A549 (cell line): ENCODE data around the gene PRDX2. TPM values are rescaled to one million over a fixed set of nuclear protein-coding genes. Genes with fewer than 3 reads are reported as not detected.

ENCODE experiments used
- ATAC-seq, 2 experiments: fragments of 200-7000 bp in 1 of 2; fragments of >200 bp in 1 of 2; cut with Nextera tagmentation in 1 of 2; cut with Tn5 transposase in 1 of 2; 3 replicates each; pipeline versions ENCODE4 v1.8.0 to v1.9.1; 2018 to 2020; ENCODE audit warnings: mild to moderate bottlenecking in 1 of 2, moderate library complexity in 1 of 2
- CTCF ChIA-PET: fragments of 300-600 bp; sonication (Branson Sonifier 250); formaldehyde crosslinking; extraction: SDS; loops from one replicate; lab custom pipeline; 2021; ENCODE audit warnings: antibody characterized with exemption, inconsistent platforms; lab: Yijun Ruan, JAX
- POLR2A ChIA-PET: fragments of 350-600 bp; formaldehyde crosslinking; extraction: SDS; loops from one replicate; lab custom pipeline; 2021; ENCODE audit warnings: antibody characterized with exemption, inconsistent platforms; lab: Yijun Ruan, JAX
- DNase-seq, 2 experiments: peaks; one replicate each; pipeline versions ENCODE4 v3.0.0 to v3.0.0-alpha.2; 2011 to 2016; ENCODE audit warnings: low read depth in 1 of 2, low spot score in 1 of 2
- FAIRE-seq: peaks from 2 replicates; lab custom pipeline; 2011; peaks lifted over from hg19 to GRCh38; lab: Jason Lieb, UNC
- H3K27ac ChIP-seq, 2 experiments: fragments of >200 bp; sonication (Bioruptor Twin); formaldehyde crosslinking; 3 replicates each; pipeline ENCODE4 v1.5.1; 2016 to 2017
- H3K4me1 ChIP-seq: fragments of >200 bp; sonication (Bioruptor Twin); formaldehyde crosslinking; 3 replicates; pipeline ENCODE4 v1.6.1; 2016
- H3K4me2 ChIP-seq: fragments of >200 bp; sonication (Bioruptor Twin); formaldehyde crosslinking; 3 replicates; pipeline ENCODE4 v1.6.1; 2016
- H3K4me3 ChIP-seq: fragments of >200 bp; sonication (Bioruptor Twin); formaldehyde crosslinking; 3 replicates; pipeline ENCODE4 v1.5.1; 2016
- H3K9me3 ChIP-seq: fragments of >200 bp; sonication (Bioruptor Twin); formaldehyde crosslinking; 3 replicates; pipeline ENCODE4 v1.6.1; 2016
- BHLHE40 ChIP-seq: IDR thresholded peaks from 2 replicates; pipeline ENCODE4 v1.6.1; 2012; ENCODE audit warnings: low read depth, low read length, inconsistent platforms
- CEBPB ChIP-seq, 2 experiments: fragments of >200 bp in 1 of 2; sonication (Bioruptor Twin) in 1 of 2; formaldehyde crosslinking in 1 of 2; IDR thresholded peaks; 2 replicates each; pipeline ENCODE4 v1.6.1; 2012 to 2016
- CTCF ChIP-seq: fragments of >200 bp; sonication (Bioruptor Twin); formaldehyde crosslinking; IDR thresholded peaks from 3 replicates; pipeline ENCODE4 v1.5.1; 2016
- EHMT2 ChIP-seq: fragments of 200-600 bp; sonication (generic); IDR thresholded peaks from 2 replicates; pipeline ENCODE4 v1.6.1; 2016; ENCODE audit warnings: antibody characterized with exemption, low read depth, mild to moderate bottlenecking, moderate library complexity
- ELK1 ChIP-seq: fragments of 150-350 bp; IDR thresholded peaks from 2 replicates; pipeline ENCODE4 v1.6.1; 2014; ENCODE audit warnings: low read depth, mild to moderate bottlenecking, low read length
- FOSB ChIP-seq: fragments of 250-450 bp; sonication (Bioruptor Pico); IDR thresholded peaks from 2 replicates; pipeline ENCODE4 v1.5.0; 2020; ENCODE audit warnings: mild to moderate bottlenecking, moderate library complexity
- FOSL2 ChIP-seq, 2 experiments: fragments of 450-650 bp in 1 of 2; fragments of >200 bp in 1 of 2; sonication (Bioruptor Twin) in 1 of 2; formaldehyde crosslinking; IDR thresholded peaks; 2 replicates each; pipeline versions ENCODE4 v1.5.0 to v1.6.1; 2016 to 2020; ENCODE audit warnings: mild to moderate bottlenecking in 1 of 2, moderate library complexity in 1 of 2
- FOXS1 ChIP-seq: fragments of 250-450 bp; sonication (Bioruptor Pico); IDR thresholded peaks from 2 replicates; pipeline ENCODE4 v1.5.0; 2020; ENCODE audit warnings: mild to moderate bottlenecking, moderate library complexity
- GATA3 ChIP-seq: IDR thresholded peaks from 2 replicates; pipeline ENCODE4 v1.6.1; 2012; ENCODE audit warnings: borderline replicate concordance
- HOXA7 ChIP-seq: fragments of 250-450 bp; sonication (Bioruptor Pico); IDR thresholded peaks from 2 replicates; pipeline ENCODE4 v1.5.0; 2020; ENCODE audit warnings: mild to moderate bottlenecking, moderate library complexity
- HOXB13 ChIP-seq: fragments of 250-450 bp; sonication (Bioruptor Pico); IDR thresholded peaks from 2 replicates; pipeline ENCODE4 v1.5.0; 2020; ENCODE audit warnings: low read depth, mild to moderate bottlenecking, moderate library complexity
- HOXB5 ChIP-seq: fragments of 250-450 bp; sonication (Bioruptor Pico); IDR thresholded peaks from 2 replicates; pipeline ENCODE4 v1.5.0; 2020; ENCODE audit warnings: mild to moderate bottlenecking, moderate library complexity
- JUNB ChIP-seq: fragments of >200 bp; sonication (Bioruptor Twin); formaldehyde crosslinking; IDR thresholded peaks from 2 replicates; pipeline ENCODE4 v1.6.1; 2016
- MAZ ChIP-seq: fragments of 150-350 bp; IDR thresholded peaks from 2 replicates; pipeline ENCODE4 v1.6.1; 2014; ENCODE audit warnings: antibody characterized with exemption, low read depth, low read length, borderline replicate concordance
- MYC ChIP-seq: IDR thresholded peaks from 2 replicates; pipeline ENCODE4 v1.6.1; 2012; ENCODE audit warnings: mild to moderate bottlenecking, inconsistent platforms, low read length, improper control_type of control experiment, borderline replicate concordance
- NFE2L2 ChIP-seq: fragments of 150-350 bp; conservative IDR thresholded peaks from 2 replicates; pipeline ENCODE4 v1.6.1; 2014; ENCODE audit warnings: low read length
- POLR2A ChIP-seq: IDR thresholded peaks from 2 replicates; pipeline ENCODE4 v1.6.1; 2012; ENCODE audit warnings: mild to moderate bottlenecking, low read length
- RAD21 ChIP-seq, 2 experiments: fragments of >200 bp in 1 of 2; sonication (Bioruptor Twin) in 1 of 2; formaldehyde crosslinking in 1 of 2; IDR thresholded peaks in 1 of 2; conservative IDR thresholded peaks in 1 of 2; 2 replicates in 1 of 2; 3 replicates in 1 of 2; pipeline ENCODE4 v1.6.1; 2012 to 2018; ENCODE audit warnings: inconsistent platforms in 1 of 2
- RFX5 ChIP-seq: fragments of 450-650 bp; IDR thresholded peaks from 2 replicates; pipeline ENCODE4 v1.7.1; 2014; ENCODE audit warnings: antibody characterized with exemption, mild to moderate bottlenecking, moderate library complexity
- RNF2 ChIP-seq: fragments of 200-600 bp; sonication (generic); IDR thresholded peaks from 2 replicates; pipeline ENCODE4 v1.6.1; 2016; ENCODE audit warnings: low read depth, mild to moderate bottlenecking, antibody characterized with exemption, moderate library complexity, borderline replicate concordance
- SMC3 ChIP-seq: fragments of >200 bp; sonication (Bioruptor Twin); formaldehyde crosslinking; IDR thresholded peaks from 3 replicates; pipeline ENCODE4 v1.6.1; 2018; ENCODE audit warnings: inconsistent platforms
- TP53 ChIP-seq: fragments of 250-450 bp; sonication (Bioruptor Pico); IDR thresholded peaks from 2 replicates; pipeline ENCODE4 v1.5.0; 2021; ENCODE audit warnings: mild to moderate bottlenecking, moderate library complexity
- ZC3H11A ChIP-seq: fragments of 450-650 bp; IDR thresholded peaks from 2 replicates; pipeline ENCODE4 v1.6.1; 2014; ENCODE audit warnings: antibody characterized with exemption, mild to moderate bottlenecking
- ZFP36 ChIP-seq: fragments of 450-650 bp; IDR thresholded peaks from 2 replicates; pipeline ENCODE4 v1.6.1; 2014; ENCODE audit warnings: borderline replicate concordance; ENCODE audit not compliant: partially characterized antibody
- ZNF302 ChIP-seq: fragments of 250-450 bp; sonication (Bioruptor Pico); IDR thresholded peaks from 2 replicates; pipeline ENCODE4 v1.9.0; 2021; ENCODE audit warnings: inconsistent platforms, mild to moderate bottlenecking, moderate library complexity
- WGBS: methylation state at CpG from one replicate; pipeline ENCODE4 v1.1.6; 2017; ENCODE audit errors: missing lambda C conversion rate; 5-methylcytosine and 5-hydroxymethylcytosine counted together
- polyA plus RNA-seq, 4 experiments: library from polyadenylated mRNA; depleted of rRNA in 3 of 4; stranded (reverse); fragments of >200 nt; fragmentation: RNase III in 1 of 4; extraction: RNeasy Plus Mini Kit Qiagen cat#74134 plus additional on column Dnase treatment in 1 of 4; gene quantifications; 2 replicates in 3 of 4; 3 replicates in 1 of 4; pipeline ENCODE4 v1.2.3, GENCODE V29; 2011 to 2017

Gene PRDX2
- polyA plus RNA-seq, 2 of the 4 experiments (the other 2 are of a cell fraction) = 0.57 to 0.84 TPM

GRCh38 chr19:12838886-12839756 is 37.5 kb upstream of the PRDX2 start:
- H3K4me2 ChIP-seq = peak overlapping the region; percentile 66
- H3K4me3 ChIP-seq = peak overlapping the region; percentile 78
- ChIA-PET CTCF (interaction anchor here (0.6 to 2.9 kb wide), 7 partner anchors 8 to 153 kb away, joined by 3 to 27 read pairs (median 3); no protein-coding TSS in a partner anchor), POLR2A (no interaction called here)
- peak overlapping the region; percentile 71 to 87 for H3K27ac ChIP-seq
- H3K9me3 ChIP-seq = no peaks in the 10 kb centered on the region
- TF ChIP-seq RAD21 (conservative IDR thresholded peaks at IDR 0.05 in 1 of 2, IDR thresholded peaks at IDR 0.05 in 1 of 2) (no peak), HOXB5 (no peak)
- WGBS = 54% methylated on average over 11 of the region's 21 CpGs
- peaks cover 9% of the 10 kb centered on the region; the same call in 1 of the 3 replicates for H3K4me1 ChIP-seq
- DNase-seq (no peak), ATAC-seq (no peak; a peak in 1 of 6 replicates), FAIRE-seq (no peak)

- Histone ChIP-seq H3K4me2 (peak within 1 kb of the TSS; percentile 66), H3K9me3 (no peaks in the 10 kb centered on the region), H3K4me1 (peaks cover 10% of the 10 kb centered on the region; the same call in 1 of the 3 replicates), H3K27ac (peak within 1 kb of the TSS; percentile 71 to 87), H3K4me3 (peak within 1 kb of the TSS; percentile 78)
- DNase-seq (peak in 1 of 2 experiments; percentile 46), FAIRE-seq (no peak), ATAC-seq (peak; percentile 59 to 68)
- WGBS = 0% methylated on average over 9 of the region's 69 CpGs
- TF ChIP-seq SMC3 = peak; percentile 19; the same call in 1 of the 3 replicates
- TF ChIP-seq MAZ = 0 out of 2 replicates have a peak, but pooled peaks have one; percentile 23
- TF ChIP-seq HOXA7 (CRISPR knock-in tag) = no peak
- TF ChIP-seq CTCF = peak; percentile 69
- ChIA-PET POLR2A (no interaction called here), CTCF (interaction anchor here (0.6 to 2.9 kb wide), 9 partner anchors 9 to 153 kb away, joined by 3 to 27 read pairs (median 3); no protein-coding TSS in a partner anchor)
Observed at GRCh38 chr19:12838182-12838885, 36.7 kb upstream of the PRDX2 start, which contains the start of gene MAST1. TSS of gene MAST1 (plus strand) at chr19:12838515. CDS start at chr19:12838573, 58 bp downstream.

GRCh38 chr19:12837225-12837624 is 35.6 kb upstream of the PRDX2 start:
- FAIRE-seq (no peak), ATAC-seq (no peak), DNase-seq (no peak)
- no peak overlapping the region for H3K4me3 ChIP-seq
- WGBS = 55% methylated on average over 4 of the region's 4 CpGs
- H3K27ac ChIP-seq = no peak overlapping the region
- no peaks in the 10 kb centered on the region for H3K9me3 ChIP-seq
- ChIA-PET CTCF (interaction anchor here (0.7 to 2.9 kb wide), 11 partner anchors 9 to 79 kb away, joined by 3 to 27 read pairs (median 4); no protein-coding TSS in a partner anchor), POLR2A (interaction anchor here (0.6 kb wide), 1 partner anchor 155 kb away, joined by 13 read pairs; no protein-coding TSS in a partner anchor)
- no peak for TF ChIP-seq JUNB
- no peak for TF ChIP-seq HOXB5
- no peak for TF ChIP-seq FOSL2 (IDR thresholded peaks at IDR 0.05)
- TF ChIP-seq FOSL2 (CRISPR knock-in tag; IDR thresholded peaks at IDR 0.05) = peak; percentile 39; the same call in 1 of the 2 replicates
- TF ChIP-seq ZFP36 = peak; percentile 25
- no peak overlapping the region for H3K4me2 ChIP-seq
- peaks cover 17% of the 10 kb centered on the region for H3K4me1 ChIP-seq

GRCh38 chr19:12836529-12836863 is 34.9 kb upstream of the PRDX2 start:
- Histone ChIP-seq H3K4me2 (peak overlapping the region; percentile 72; the same call in 2 of the 3 replicates), H3K27ac (no peak overlapping the region), H3K4me1 (peaks cover 17% of the 10 kb centered on the region), H3K4me3 (no peak overlapping the region), H3K9me3 (no peaks in the 10 kb centered on the region)
- 13% methylated on average over 6 of the region's 6 CpGs for WGBS
- ChIA-PET CTCF (interaction anchor here (0.7 to 2.8 kb wide), 4 partner anchors 8 to 79 kb away, joined by 3 to 11 read pairs (median 6); no protein-coding TSS in a partner anchor), POLR2A (interaction anchor here (0.6 kb wide), 1 partner anchor 154 kb away, joined by 13 read pairs; no protein-coding TSS in a partner anchor)
- ATAC-seq (no peak), DNase-seq (no peak), FAIRE-seq (no peak)
- TF ChIP-seq ZNF302 (CRISPR knock-in tag) (no peak), TP53 (CRISPR knock-in tag) (no peak), NFE2L2 (no peak), RNF2 (no peak), HOXB13 (CRISPR knock-in tag) (no peak), BHLHE40 (no peak), ELK1 (no peak), FOXS1 (CRISPR knock-in tag) (no peak), EHMT2 (no peak), POLR2A (no peak), ZC3H11A (no peak), FOSB (CRISPR knock-in tag) (no peak), CEBPB (IDR thresholded peaks at IDR 0.05) (no peak), MYC (no peak), RAD21 (conservative IDR thresholded peaks at IDR 0.05 in 1 of 2, IDR thresholded peaks at IDR 0.05 in 1 of 2) (no peak), GATA3 (no peak), JUNB (no peak), RFX5 (no peak)
